SKM-1 treated with dmso at 0.1 percent for 144 hours (cell line): ENCODE results near the gene ARL14.

Source experiments
- DNase-seq: peaks from one replicate; lab custom pipeline; 2025; ENCODE audit not compliant: unreplicated experiment; lab: John Stamatoyannopoulos, UW

Gene ARL14

GRCh38 chr3:160676547-160677303 lies at the start of gene ARL14:
Gene ARL14 (plus strand): TSS chr3:160677160. CDS start chr3:160677347, 187 bp downstream.
- no peak for DNase-seq

DNA sequence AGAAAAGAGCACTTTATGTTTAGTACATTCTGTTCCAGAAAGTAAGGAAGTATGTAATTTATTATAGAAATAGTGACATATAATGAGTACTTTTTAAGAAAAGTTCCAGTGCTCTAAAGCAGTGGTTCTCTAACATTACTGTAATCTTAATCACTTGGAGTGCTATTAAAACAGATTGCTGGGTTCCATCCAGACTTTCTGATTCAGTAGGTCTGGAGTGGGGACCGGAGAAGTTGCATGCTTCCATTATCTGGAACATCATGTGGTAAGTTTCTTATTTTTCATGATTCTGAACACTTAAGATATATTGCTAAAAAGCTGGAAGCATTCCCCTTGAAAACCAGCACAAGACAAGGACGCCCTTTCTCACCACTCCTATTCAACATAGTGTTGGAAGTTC lies 47.5 kb upstream of the ARL14 start:
- DNase-seq = no peak

GRCh38 chr3:160633361-160634083 lies 43.4 kb upstream of the ARL14 start:
- no peak for DNase-seq

- DNase-seq = no peak
Measured at GRCh38 chr3:160635213-160635612, 41.7 kb upstream of the ARL14 start.

GRCh38 chr3:160637086-160637485 lies 39.9 kb upstream of the ARL14 start:
- DNase-seq = no peak

- DNase-seq = no peak
Measured at GRCh38 chr3:160638184-160638583, 38.8 kb upstream of the ARL14 start.

DNA sequence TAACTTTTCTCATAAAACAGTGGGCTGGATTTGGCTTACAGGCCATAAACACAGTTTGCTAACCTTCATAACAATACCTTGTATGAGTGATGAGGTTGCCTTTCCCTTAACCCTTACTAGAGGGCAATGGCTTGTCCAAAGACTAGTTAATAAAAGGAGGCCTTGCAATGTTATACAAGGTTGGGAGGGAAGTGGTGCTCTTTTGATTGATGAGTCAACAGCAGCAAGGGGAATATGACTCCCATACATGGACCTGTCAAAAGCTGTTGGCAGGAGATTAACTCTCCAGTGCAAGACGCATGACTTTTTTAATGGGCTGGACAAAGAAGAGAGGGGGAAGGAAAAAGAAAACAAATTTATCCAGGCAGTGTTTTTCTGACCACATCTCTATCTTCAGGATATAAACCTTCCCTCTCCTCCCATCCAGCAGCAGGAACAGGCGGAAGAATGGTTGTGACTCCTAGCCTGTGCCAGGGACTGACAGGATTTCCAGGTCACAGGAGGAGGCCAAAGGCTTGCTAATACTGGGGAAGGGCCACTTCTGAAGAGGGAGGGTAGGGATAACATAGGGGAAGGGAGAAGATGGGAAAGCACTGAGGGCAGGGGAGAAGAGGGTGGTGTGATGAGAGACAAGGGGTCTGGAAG lies 35.2 kb upstream of the ARL14 start:
- DNase-seq = no peak

- no peak for DNase-seq
Measured at GRCh38 chr3:160643994-160644393, 33.0 kb upstream of the ARL14 start.

GRCh38 chr3:160644491-160644890 lies 32.5 kb upstream of the ARL14 start:
- DNase-seq = no peak

GRCh38 chr3:160648701-160649100 lies 28.3 kb upstream of the ARL14 start:
- no peak for DNase-seq

GRCh38 chr3:160649596-160649995 lies 27.4 kb upstream of the ARL14 start:
- no peak for DNase-seq

DNA sequence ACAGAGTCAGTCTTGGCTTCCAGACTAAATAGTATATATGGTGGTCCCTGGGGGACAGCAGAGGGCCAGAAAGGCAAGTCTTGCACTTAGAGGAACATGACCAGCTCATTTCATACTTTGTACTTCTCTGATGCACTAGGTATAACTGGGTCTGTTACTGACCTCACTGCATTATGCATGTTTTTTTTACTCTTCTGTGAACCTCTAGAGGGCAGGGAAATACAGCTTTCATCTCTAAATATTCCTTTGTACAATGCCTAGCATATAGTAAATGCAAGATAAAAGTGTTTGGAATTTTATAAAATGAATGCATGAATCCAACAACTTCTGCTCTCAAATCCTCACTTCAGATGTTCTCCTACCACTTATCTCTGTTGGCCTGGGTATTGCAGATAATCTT lies 23.4 kb upstream of the ARL14 start:
- no peak for DNase-seq

GRCh38 chr3:160660902-160661301 lies 16.1 kb upstream of the ARL14 start:
- no peak for DNase-seq

DNA sequence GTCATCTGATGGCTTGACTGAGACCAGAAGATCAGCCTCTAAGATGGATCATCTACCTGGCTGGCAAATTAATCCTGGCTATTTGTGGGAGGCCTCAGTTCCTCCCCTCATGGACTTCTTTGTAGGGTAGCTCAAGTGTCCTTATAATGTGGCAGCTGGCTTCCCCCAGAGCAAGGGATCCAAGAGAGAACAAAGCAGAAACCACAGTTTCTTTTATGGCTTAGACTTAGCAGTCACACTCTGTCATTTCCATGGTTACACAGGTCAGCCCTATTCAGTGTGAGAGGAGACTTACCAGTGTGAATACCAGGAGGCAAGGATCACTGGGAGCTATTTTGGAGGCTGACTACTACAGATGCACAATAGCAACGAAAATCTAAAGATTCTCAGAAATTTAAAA lies 15.3 kb upstream of the ARL14 start:
- no peak for DNase-seq

- no peak for DNase-seq
Measured at GRCh38 chr3:160665231-160665630, 11.7 kb upstream of the ARL14 start.

GRCh38 chr3:160665784-160666526 lies 11.0 kb upstream of the ARL14 start:
- DNase-seq = no peak

DNA sequence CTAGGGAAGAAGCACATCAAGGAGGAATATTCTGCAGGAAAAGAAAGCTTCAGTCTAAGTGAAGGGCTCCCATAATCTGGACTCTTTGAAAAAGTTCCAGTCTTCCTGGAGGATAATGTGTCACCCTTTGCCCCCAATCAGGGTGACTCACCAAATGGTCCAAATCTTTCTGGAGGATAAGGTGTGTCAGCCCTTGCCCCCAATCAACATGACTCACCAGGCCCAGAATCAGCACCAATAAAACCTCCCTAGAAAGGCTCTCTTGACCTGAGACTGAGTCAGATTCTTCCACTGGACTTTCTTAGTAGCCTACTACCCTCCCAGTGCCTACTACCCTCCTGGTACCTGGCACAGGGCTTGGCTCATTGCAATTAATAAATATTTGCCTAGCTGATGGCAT lies 9.5 kb upstream of the ARL14 start:
- DNase-seq = no peak

GRCh38 chr3:160668454-160668853 lies 8.5 kb upstream of the ARL14 start:
- DNase-seq = no peak

DNA sequence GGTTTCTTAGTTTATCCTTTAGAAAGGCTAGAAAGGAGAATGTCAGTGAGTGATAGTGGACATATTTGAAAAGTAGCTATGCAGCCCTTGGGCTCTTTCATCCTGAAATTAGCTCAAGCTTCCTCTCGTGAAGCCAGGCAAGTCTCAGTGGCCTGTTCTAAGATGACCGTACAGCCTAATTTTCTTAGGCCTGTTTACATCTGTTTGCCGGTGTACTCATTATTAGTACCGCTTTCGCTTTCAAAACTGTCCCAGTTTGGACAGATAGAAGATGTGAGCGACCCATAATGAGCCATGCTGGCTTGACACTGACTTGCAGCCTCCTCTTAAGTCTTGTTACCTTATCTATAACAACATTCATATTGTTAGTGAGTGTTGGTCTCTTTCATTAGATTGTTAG lies 5.7 kb upstream of the ARL14 start:
- DNase-seq = no peak

GRCh38 chr3:160671995-160672394 lies 5.0 kb upstream of the ARL14 start:
- no peak for DNase-seq

- DNase-seq = no peak
Measured at GRCh38 chr3:160673188-160673587, 3.8 kb upstream of the ARL14 start.
